HG02943 (cell line): ENCODE data around the gene PRMT3.
"Not testable (repeated sequence)": the region's sequence is repeated elsewhere in the genome, so short reads cannot be mapped to it uniquely, and the experiment has no call there.

Experiments used
- ATAC-seq: cut with Tn5 transposase; IDR thresholded peaks from one replicate; pipeline ENCODE4 v1.9.1; 2021; ENCODE audit warnings: mild to moderate bottlenecking, low read depth, moderate library complexity; ENCODE audit not compliant: unreplicated experiment

PRMT3 gene

DNA sequence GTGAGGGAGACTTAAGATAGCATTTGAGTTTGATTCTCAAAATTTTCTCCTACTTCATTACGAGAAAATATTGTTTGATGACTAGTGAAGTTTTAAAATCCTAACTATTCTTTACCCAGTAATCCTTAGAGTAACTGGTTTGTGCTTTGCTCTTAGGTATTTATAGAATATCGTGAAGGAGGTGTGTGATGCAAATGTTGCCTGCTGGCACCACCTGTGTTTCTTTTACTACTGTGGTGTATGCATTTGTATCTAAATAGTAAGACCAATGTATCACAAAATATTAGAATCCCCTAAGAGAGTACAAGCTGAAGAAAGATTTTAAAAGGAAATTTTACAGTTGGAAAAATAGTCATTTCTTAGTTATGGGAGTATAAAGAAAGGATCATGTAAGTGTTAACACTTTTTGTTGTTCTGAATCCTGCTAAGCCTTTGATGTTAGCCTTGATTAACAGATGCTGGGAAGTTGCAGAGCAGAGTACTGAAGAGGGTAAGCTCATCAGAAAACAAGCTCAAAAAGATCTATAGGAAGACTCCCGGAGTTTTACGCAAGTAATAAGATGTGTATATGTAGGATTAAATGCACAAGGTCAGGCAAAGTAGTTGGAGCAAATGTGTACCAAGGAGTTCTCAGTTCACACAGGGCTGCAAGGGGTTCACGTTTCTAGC lies 109.7 kb downstream of the PRMT3 start:
- no peak for ATAC-seq

DNA sequence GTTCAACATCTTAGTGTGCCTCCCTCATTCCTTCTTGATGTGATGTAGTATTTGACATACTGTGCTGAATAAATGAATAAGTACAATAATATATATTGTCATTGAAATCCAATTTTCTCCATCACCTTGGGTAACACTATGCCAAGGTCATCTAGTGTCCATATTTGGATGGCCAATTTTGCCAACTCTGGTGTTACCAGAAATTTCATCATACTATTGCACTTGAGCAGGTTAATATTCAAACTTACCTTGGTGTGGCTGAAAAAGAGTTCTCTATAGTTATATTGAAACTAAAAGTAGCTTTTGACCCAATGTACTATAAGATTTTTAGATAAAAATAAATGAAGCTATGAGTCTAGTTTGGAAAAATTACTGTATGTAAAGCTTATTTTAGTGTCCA lies 113.7 kb downstream of the PRMT3 start:
- no peak for ATAC-seq

DNA sequence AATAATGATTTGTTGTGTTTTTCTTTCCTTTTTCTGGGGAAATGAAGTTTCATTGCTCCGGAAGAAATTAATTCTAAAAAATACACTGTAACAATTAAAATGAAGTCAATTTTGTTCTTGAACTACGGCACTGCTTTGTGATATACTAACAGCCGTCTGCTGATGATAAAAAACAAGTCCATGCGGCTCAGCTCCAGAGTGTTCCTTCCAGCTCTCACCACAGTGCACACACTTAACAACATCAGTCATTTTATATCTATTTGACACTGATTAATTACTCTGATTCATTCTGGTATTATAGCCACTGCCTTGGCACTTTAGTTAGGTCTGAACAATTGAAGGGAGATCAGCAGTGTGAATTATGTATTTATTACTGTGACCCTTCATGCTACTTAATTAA lies 114.5 kb downstream of the PRMT3 start:
- no peak for ATAC-seq

DNA sequence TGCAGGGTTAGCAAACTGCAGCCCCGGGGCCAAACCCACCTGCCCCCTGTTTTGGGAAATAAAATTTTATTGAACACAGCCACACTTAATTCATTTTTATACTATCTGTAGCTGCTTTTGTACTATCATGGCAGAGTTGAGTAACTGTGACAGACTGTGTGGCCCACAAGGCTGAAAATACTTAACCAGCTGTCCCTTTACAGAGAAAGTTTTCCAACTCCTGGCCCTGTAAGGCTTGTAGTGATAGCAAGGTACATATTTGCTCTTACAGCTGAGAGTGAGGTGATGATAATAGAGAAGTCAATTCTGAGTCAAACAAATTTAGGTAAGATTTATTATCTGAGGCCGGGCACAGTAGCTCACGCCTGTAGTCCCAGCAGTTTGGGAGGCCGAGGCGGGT lies 124.5 kb downstream of the PRMT3 start:
- no peak for ATAC-seq

DNA sequence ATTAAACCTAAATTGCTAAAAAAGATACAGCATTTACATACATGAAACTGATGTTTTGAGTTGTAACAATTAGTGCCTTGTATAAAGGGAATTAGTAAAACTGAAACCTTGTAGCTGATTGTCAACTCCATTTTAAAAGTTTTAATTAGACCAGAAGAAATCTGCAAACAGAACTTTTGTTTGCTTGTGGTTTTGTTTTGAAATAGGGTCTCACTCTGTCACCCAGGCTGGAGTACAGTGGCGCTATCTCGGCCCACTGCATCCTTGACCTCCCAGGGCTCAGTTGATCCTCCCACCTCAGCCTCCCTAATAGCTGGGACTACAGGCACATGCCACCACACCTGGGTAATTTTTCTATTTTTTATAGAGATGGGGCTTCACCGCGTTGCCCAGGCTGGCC lies 125.4 kb downstream of the PRMT3 start:
- no peak for ATAC-seq

DNA sequence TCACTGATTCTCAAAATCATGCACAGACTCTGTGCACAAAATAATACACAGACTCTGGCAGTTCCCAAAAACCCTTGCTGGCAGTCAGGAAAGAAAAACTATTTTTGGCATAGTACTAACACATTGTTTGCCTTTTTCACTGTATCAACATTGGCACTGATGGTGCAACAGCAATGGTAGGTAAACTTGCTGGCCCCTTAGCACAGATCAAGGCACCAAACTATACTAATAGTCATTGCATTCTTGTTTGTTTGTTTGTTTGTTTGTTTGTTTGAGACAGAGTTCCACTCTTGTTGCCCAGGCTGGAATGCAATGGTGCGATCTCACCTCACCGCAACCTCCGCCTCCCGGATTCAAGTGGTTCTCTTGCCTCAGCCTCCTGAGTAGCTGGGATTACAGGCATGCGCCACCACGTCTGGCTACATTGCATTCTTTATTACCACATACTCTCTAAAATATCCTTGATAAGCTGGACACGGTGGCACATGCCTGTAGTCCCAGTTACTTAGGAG lies 130.9 kb downstream of the PRMT3 start:
- ATAC-seq: no peak

DNA sequence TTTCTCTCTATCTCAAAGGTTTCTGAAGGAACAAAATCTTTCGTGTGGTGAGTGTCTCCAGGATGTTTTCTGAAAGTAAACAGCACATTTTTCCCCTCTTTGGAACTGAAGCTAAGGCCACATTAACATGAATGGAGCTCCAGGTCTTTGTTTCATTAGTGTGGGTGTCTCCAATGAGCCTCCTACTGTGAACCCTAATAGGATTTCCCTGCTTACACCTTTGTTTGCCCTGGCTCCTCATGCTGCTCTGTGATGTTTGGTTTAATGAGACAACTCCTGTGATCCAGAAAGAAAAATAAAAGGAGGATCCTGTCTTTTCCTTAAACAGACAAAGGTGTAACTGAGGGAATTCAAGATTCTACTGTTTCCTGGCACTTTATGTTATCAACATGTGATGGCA lies 135.0 kb downstream of the PRMT3 start:
- ATAC-seq: no peak

DNA sequence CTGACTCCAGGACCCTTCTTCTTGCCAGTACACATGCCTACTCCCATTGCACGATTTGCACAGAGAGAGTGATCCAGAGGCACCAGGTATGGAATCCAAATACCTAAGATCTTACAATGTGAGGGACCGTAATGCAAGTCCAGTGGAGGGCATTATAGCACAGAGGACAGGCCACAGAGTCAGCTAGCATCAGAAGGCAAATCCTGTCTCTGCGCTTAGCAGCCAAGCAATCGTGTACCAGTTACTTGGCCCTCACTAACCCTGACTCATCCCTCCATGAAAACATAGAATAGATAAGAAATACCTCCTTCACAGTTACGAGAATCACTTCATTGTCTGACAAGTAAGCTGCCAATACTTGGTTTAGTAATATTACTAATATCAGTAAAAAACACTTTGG lies 142.2 kb downstream of the PRMT3 start:
- no peak for ATAC-seq

DNA sequence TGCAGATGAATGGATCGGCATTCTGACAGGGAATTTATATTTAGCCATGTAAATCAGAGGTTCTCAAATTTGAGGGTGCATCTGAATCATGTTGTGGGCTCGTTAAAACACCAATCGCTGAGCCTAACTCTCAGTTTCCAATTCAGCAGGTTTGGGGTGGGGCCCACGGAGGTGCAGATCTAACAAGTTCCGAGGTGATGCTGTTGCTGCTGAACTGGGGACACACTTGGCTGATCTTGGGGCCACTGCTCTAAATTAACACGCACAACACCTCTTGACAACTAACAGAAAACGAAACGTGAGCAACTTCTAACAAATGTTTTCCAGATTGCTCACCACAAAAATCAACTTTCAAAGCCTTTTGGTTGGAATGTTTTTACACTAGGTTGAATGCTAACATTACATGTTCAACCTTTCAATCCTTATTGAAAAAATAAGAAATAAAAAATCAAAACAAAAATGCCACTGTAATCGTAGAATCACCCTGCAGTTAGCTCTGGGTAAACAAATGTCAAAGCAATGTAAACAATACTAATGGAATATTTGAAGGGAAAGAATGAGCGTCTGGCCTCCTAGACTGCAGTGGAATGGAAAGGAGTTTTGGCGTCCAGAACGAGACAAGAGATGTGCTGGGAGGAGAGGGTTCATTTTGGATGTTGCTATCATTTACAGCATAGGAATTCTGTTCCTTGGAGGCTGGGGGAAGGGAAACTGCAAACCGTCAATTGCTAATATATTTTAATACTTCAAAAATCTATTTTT lies 143.6 kb downstream of the PRMT3 start:
- no peak for ATAC-seq

DNA sequence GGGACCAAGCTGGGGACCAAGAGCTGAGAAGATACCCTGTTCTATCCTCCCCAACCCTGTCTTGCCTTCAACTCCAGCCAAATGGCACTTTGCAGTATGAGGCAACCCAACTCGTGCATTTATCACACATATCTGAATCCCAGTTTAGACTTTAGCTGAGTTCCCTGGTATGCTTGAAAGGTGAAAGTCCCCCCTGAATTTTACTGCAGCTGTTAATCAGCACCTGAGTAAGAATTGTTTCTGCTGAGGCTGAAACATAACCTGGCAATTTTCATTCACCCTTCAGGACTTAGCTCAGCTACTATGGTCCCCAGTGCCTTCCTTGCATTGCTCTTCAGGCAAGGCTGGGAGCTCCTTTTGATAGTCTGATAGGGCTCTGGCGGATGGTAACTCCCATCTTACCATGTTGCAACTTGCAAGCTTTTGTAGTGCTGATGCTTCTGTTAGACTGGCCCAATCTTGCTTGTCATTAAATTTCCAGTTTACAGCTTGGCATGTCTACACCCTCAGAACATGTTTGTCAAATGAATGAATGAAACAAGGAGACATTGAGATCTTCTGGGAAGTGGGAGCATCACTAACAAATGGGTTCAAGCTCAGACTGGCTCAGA lies 147.9 kb downstream of the PRMT3 start:
- ATAC-seq: no peak

DNA sequence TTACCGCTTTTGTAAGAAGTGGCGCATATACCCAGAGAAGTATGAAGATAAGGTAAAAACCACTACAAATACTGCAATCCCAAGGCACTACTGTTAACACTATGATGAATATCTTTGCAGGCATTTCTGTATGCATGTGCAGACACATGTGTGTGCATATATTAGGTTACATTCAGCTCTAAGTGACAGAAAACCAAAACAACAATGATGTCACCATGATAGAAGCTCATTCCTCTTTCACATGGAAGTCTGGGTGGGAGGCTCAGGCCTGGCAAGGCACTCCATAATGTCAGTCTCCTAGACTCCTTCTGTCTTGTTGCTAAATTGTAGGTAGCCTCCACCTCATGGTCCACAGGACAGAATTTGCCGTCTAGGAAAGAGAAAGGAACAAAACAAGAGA lies 148.8 kb downstream of the PRMT3 start:
- no peak for ATAC-seq

DNA sequence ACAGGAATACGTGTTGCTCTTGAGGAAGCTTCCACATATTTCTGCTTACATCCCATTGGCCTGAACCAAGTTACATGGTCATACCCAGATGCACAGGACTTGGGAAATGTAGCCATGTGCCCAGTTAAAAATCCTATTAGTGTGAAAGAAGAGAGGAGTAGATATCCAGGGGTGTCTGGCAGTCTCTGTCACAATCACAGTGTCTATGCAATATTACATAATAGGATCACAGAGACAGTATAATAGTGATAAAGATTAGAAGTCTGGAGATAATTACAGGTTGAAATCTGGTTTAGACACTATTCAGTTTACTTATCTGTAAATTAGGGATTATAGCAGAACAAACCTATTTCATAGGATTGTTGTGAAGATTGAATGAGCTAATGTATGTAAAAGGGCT lies 149.3 kb downstream of the PRMT3 start:
- ATAC-seq: no peak

DNA sequence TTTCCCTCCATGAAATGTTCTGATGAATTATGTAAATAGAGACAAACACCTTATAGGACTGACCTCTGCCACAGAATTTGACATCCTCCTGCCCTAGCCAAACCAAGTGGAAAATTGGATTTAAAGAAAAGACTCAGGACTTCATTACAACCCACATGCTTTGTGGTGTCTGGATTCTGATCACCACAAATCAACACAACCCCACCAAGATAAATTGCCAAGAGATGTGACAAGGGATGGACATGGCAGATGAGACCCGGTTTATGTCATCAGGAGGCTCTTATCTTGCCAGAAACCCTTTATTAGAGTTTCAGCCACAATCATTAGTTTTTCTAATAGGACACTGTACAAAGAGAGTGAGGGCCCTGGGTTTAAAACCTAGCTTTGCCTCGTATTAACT lies 154.0 kb downstream of the PRMT3 start:
- ATAC-seq: no peak

DNA sequence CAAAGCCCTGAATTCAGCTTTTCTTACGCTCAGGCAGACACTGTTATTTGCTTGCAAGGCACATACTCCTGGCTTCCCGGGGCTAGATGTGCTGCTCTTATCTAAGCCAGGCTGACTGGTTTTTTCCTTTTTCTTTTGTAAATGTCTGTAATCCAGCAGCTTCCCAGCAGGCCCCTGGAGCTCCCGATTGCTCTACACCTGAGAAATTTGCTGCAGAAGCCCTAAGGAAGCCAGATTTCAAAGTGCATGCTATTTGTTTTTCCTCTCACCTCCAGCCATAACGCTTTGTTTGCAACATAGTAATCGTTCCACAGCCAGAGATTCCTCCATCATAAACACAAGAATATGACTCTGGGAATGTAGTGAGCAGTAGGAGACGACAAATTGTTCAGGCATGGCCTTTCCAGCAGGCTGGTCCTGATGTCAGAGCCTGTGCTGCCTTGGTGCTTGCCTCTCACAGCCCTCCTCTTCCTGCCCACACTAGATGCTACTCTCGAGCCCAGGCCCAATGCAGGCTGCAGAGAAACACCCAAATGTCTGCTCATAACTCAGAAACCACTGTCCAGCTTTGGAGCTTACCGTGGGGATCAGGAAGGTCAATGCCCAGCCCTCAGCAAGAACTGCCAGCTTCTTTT lies 157.2 kb downstream of the PRMT3 start:
- no peak for ATAC-seq

DNA sequence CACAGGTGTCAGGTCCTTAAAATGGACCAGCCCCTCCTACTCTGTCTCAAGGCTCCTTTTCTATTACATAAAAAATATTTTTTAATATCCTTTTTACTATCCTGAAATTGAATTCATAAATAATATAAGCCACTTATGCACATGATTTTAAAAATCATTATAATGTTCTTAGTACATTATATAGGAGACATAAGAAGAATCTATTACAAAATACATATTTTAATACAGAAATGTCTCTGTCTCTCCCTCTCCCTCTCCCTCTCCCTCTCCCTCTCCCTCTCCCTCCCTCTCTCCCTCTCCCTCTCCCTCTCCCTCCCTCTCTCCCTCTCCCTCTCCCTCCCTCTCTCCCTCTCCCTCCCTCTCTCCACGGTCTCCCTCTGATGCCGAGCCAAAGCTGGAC lies 159.9 kb downstream of the PRMT3 start:
- no peak for ATAC-seq

DNA sequence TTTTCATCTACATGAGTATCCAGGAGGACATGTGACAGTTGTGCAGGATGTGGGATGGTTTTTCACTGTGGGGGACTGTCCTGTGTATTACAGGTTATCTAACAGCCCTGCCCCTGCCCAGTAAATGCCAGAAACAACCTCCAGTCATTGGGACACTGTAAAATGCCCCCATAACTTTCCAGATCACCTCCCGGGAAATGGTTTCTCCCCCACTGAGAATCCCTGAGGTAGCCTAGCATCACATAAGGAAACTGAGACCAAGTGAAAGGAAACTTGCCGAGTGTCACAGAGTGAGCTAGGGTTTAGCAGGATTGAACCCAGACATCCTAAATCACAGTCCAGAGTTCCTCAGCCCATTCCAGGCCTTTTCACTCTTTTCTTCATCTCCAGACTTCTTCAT lies 163.6 kb downstream of the PRMT3 start:
- no peak for ATAC-seq

DNA sequence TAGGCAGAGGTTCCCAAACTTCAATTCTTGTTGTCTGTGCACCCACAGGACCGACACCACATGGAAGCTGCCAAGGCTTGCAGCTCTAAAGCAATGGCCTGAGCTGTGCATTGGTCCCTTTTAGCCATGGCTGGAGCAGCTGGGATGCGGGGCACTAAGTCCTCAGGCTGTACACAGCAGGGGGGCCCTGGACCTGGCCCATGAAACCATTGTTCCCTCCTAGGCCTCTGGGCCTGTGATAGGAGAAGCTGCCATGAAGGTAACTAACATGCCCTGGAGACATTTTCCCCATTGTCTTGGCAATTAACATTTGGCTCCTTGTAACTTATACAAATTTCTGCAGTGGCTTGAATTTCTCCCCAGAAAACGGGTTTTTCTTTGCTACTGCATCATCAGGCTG lies 168.3 kb downstream of the PRMT3 start:
- no peak for ATAC-seq

DNA sequence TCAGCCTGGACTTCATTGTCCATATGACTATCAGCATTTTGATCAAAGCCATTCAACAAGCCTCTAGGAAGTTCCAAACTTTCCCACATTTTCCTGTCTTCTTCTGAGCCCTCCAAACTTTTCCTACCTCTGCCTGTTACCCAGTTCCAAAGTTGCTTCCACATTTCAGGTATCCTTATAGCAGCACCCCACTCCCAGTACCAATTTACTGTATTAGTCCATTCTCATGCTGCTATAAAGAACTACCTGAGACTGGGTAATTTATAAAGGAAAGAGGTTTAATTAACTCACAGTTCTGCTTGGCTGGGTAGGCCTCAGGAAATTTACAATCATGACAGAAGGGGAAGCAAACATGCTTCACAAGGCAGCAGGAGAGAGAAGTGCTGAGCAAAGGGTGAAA lies 168.9 kb downstream of the PRMT3 start:
- not testable (repeated sequence) for ATAC-seq

DNA sequence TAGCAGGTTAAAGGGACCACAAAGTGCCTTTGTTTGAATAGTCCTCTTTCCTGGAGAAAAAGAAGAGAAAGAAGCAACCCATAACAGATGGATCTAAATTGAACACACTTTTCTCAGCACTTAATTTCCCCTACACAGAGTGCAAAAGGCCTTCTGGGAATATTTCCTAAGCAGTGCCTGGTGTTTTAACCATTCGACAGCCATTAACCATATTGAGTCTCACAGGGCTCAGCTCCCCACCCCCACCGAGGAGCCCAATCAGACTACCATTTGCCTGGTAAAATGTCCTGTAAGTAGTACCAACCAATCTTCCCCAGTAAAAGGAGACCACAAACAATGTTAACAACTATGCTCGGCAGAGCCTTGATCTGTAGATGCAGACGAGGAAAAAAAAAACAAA lies 171.2 kb downstream of the PRMT3 start:
- no peak for ATAC-seq
